Left kidney (tissue), 8 donors: ENCODE data around the gene CCDC196. TPM values are rescaled to one million over a fixed set of nuclear protein-coding genes. Genes with fewer than 3 reads are reported as not detected.

Source experiments
- DNase-seq: peaks from one replicate; pipeline ENCODE4 v3.0.0-alpha.2; 2013
- long read RNA-seq, 8 donors: transcript quantifications; one replicate each; lab custom pipeline, GENCODE V29; 2026
- polyA plus RNA-seq: library from polyadenylated mRNA; unstranded; fragments of 120-200 nt; gene quantifications from one replicate; pipeline ENCODE4 v1.2.1, GENCODE V29; 2013; ENCODE audit not compliant: insufficient read length

CCDC196 gene
- 0.38 TPM for polyA plus RNA-seq
- long read RNA-seq, donor 1 = 0 reads
- long read RNA-seq, donor 2 = 0 reads
- long read RNA-seq, donor 3 = 0 reads
- long read RNA-seq, donor 4 = 0 reads
- long read RNA-seq, donor 5 = 0 reads
- long read RNA-seq, donor 6 = 0 reads
- long read RNA-seq, donor 7 = 0 reads
- long read RNA-seq, donor 8 = 0 reads

DNA sequence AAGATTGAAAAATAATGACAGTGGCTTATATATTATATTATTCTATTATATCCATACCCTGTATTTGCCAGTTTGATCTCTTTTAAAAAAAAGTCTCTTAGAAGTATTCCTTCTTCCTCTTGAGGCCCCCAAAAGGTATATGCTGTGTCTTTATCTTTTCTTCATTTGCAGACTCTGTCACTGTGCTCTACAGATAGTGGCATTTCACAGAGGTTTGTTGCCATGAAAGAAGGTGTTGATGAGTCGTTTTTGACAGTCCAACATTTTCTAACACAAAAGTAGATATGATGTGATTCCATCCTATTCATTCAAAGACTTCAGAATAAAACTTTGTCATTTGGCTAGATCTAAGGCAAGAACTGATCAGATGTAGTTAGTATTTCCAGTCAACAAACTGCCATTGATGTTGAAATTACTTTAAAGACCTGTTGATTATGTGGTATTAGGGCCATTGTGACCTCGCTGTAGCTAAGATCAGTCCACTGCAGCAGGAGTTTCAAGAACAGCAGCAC is at the start of gene CCDC196:
Gene CCDC196, plus strand, starts transcription at position 462 of the 512 bp plus-strand sequence. CDS start 132 bp downstream, outside the sequence.
- DNase-seq = no peak

DNA sequence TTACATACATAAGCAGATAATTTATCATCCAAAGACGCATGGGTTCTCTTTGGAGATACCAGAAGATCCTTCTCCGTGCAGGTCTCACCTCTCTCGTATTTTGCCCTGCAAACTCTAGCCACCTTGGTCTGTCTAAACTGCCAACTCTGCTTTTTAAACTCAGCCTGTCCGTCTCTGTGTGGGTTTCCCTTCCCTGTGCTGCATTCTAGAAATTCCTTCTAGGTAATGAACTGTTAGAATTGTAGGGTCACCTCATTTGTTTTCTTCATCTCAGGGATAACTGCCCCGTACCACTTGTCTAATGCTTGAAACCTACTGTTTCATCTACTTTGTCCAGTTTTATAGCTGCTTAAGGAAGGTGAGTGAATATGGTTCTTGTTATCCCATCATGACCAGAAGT is 45.4 kb upstream of the CCDC196 start:
- no peak for DNase-seq

- DNase-seq = no peak
These were observed 43.1 kb upstream of the CCDC196 start for GRCh38 chr14:66442953-66443571.

DNA sequence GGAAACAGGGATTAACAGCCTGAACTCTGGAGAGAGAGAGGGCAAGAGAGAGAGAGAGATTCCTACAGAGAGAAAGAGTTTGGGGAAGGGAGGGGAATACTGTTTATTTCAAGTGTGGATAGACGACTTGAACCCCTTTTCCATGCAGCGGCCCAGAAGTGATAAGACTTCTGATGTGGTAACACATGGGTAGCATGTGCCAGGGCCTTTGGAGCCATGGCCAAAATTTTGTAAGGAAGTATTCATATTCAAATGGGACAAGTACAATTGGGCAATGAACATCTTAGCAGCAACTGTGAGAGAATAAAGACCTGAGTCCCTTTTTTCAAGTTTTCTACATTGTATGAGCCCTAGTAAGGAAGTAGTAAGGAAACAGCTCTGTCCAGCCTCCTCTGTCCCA is 42.4 kb upstream of the CCDC196 start:
- DNase-seq = no peak

DNA sequence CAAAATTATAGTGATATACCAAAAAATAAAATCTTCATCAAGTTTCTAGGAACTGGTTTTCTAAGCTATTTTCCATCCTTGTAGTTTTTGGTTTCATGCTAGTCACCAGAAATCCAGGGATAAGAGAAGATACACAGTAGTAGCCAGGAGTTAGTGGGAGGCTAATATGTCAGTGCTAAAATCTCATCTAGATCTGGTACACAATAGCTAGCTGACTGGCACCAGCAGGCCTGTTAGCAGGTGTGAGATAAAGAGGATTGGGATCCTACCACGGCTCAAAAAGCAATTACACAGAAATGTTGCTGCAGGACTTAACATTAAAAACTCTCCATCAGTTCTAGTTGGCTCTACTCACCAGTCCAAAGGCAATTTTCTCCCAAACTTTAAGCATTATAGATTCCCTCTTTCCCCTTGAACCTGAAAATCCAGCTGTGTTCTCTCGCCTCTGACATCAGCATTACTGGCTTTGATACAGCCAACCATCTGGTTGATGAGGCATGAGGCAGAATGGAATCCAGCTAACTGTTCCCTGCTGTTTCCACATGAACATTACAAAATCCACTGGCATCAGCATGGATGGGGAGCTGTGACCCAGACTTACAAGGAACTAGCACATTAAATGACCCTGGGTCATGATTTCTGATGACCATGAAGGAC is 41.8 kb upstream of the CCDC196 start:
- no peak for DNase-seq

- no peak for DNase-seq
These were observed 40.2 kb upstream of the CCDC196 start for GRCh38 chr14:66445936-66446335.

DNA sequence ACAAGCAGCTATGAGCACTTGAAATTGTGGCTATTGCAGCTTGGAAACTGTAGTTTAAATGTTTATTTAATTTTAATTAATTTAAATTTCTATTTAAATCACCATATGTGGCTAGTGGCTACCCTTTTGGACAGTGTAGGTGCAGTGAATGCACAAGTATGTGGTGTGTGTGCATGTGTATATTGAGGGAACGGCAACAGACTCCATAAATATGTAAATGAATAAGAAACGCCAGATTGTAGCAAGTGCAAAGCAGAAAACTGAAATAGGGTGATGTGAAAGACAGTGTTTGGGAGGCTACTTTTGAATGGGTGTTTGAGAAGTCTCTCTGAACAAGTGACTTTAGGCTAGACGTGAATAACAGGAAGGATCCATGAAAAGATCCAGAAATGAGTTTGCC is 32.7 kb upstream of the CCDC196 start:
- DNase-seq = no peak

- no peak for DNase-seq
These were observed 26.6 kb upstream of the CCDC196 start for GRCh38 chr14:66459603-66460002.

DNA sequence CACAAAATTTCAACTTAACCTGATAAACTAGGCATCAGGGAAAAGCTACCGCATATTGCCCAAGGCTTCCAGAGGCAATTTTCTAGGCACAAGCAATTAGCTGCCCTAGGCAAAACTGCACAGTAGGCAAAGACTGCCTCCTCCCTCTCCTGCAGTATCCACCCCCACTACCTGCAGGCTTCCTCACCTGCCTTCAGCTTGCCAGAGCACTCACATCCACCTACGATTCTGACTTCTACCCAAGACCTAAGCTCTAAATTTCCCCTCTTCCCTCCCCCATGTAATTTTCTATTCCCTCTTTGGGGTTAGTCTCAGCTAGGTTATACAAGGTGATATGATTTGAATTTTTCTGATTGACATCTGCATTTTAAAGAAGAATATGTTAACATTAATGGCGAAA is 21.9 kb upstream of the CCDC196 start:
- no peak for DNase-seq

DNA sequence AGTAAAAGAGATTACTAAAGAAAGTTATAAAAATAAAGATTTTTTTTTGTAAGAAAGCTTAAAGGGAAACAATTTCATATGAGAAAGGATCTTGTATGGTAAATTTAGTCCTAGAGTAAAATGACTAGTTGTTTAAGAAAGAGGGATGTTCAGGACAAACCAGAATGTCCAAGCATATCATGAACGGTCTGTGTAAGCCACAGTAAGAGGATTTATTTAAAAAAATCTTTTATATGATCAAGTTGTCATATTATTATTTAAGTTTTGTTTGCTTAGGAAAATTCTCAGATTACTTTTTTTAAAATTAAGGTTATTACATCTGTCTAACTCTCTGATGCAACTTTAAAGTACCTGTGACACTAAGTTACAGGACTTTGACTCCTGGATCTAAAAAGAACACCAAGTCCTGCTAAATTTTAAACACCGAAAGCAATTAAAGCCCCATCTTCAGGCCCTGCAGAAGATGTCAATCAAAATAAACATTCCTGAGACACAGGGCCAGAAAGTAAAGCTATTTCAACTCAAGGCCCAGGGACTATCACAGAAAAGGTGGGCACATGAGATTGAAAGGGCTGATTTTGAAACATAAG is 17.3 kb upstream of the CCDC196 start:
- no peak for DNase-seq

DNA sequence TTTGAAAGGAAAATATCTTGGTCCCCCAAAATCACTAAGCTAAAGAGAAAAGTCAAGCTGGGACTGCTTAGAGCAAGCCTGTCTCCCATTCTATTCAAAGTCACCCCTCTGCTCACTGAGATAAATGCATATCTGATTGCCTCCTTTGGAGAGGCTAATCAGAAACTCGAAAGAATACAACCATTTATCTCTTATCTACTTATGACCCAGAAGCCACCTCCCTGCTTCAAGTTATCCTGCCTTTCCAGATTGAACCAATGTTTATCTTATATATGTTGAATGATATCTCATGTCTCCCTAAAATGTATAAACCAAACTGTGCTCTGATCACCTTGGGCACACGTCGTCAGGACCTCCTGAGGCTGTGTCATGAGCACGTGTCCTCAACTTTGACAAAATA is 14.6 kb upstream of the CCDC196 start:
- DNase-seq = no peak

GRCh38 chr14:66472251-66472650 is 13.9 kb upstream of the CCDC196 start:
- DNase-seq = no peak

DNA sequence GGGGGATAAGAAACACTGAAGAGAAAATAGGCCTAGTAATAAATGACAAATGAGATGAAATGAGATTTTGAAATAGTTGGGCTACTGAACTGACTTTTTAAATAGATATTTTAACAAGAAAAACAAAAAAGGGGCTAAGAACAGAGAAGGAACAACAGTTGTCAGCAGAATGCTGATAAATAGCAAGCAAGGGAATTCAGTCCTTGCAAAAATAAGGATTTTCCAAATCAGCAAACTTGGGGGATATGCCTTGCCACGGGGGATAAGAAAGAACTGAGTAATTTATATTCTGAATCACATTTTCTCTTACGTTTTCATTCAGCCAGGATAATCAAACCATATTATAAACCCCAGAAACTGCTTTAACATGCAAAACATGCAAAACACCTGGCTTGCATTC is 12.9 kb upstream of the CCDC196 start:
- no peak for DNase-seq

DNA sequence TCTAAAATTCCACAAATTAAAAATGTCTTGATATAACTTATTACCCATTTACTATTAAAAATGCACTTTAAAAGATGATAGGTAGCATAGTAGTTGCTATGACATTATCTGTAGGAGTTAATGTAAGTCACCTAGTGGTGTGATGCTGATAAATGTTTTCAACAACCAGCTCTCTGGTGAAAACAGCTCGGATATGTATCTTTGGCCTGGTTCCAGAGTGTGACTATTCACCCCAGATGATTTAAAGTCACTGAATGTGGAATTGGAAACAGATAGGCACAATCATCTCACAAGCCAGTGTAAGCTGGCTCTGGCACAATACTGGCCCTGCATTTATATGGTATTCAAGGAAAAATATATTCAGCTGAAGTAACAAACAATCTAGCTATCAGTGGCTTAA is 9.2 kb upstream of the CCDC196 start:
- no peak for DNase-seq

- no peak for DNase-seq
These were observed 8.6 kb upstream of the CCDC196 start for GRCh38 chr14:66477567-66477966.

GRCh38 chr14:66482873-66483272 is 3.3 kb upstream of the CCDC196 start:
- DNase-seq = no peak

DNA sequence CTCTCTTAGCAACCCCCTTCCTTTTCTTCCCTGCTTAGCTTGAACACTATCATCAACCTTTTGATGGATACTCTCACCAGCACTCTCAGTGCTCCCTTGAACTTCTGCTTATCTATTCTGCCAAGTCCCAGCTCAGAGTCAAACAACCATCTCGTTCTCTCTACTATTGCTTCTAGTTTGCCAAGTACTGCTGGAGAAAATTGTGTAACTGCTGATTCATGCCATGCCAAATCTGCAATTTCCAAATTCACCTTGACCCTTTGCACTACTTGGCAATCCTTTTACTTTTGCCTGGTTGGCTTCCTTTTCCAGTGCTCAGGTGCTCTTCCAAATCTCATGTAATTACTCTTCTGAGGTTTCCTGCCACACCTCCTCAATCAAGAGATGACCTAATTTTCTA is 2.8 kb upstream of the CCDC196 start:
- no peak for DNase-seq

DNA sequence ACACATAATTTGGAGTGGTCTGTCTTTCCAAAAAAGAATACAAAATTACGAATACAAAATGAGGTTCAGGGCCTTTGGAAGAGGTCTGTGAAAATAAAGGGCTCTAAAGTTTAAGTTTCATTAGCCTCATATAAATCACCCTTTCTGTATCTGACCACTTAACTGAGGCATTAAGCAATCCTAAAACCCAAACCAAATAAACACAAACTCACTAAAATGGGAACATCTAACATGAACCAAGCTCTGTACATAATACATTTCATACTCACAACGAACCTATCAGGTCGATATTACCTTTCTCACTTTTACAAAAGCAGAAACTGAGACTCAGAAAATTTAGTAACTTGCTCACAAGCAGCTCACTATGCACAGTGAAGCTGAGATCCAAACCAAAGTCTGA is 1.1 kb upstream of the CCDC196 start:
- no peak for DNase-seq

- no peak for DNase-seq
These were observed 993 bp downstream of the CCDC196 start for GRCh38 chr14:66487164-66487563.

DNA sequence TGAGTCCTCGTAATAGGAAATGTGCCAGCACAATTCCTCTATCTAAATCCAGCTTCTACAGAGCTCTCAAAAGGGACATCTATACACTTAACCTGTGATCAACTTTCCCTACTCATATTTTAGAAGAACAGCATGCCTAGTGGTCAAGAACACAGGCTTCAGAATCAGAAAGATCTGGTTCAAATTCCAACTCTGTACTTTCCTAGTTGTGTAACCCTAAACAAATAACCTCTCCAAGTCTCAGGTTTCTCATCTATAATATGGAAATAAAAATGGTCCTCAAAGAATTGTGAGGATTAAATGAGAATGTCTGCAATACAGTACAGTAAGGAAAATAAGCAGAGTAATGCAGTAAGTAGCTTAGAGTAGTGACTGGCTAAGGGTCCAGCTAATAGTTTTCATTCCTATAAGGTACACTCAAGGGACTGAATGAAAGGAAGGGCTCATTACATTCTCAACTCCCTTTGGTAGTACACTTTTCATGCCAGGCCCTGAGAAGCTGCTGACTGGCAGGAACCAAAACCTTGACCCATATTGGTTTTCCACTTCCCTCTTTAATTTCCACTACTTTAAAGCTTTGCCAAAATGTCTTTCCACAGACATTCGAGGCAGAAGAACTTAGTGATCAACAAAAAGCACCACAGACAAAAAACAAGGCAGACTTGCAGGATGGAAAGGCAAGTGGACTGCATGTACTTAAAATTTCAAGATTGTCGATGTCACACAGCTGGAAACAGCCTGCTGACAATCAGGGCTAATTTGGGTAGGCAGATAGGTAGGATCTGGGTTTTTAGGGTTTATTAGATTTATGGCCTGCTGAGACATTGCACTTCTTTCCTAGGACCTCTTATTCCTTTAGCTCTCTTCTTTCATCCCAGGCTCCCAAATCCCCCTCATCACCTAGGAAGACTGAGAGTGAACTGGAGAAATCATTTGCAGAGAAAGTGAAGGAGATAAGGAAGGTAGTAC is 4.3 kb downstream of the CCDC196 start:
- DNase-seq = no peak

GRCh38 chr14:66493750-66494149 is 7.6 kb downstream of the CCDC196 start:
- DNase-seq = no peak
